ENCODE results near the gene APOL1. TPM values are rescaled to one million over a fixed set of nuclear protein-coding genes. Genes with fewer than 3 reads are reported as not detected.

The APOL1 gene
- total and polyA plus RNA-seq, 7 donors = 6.6 to 64.0 (median 16.0) TPM

DNA sequence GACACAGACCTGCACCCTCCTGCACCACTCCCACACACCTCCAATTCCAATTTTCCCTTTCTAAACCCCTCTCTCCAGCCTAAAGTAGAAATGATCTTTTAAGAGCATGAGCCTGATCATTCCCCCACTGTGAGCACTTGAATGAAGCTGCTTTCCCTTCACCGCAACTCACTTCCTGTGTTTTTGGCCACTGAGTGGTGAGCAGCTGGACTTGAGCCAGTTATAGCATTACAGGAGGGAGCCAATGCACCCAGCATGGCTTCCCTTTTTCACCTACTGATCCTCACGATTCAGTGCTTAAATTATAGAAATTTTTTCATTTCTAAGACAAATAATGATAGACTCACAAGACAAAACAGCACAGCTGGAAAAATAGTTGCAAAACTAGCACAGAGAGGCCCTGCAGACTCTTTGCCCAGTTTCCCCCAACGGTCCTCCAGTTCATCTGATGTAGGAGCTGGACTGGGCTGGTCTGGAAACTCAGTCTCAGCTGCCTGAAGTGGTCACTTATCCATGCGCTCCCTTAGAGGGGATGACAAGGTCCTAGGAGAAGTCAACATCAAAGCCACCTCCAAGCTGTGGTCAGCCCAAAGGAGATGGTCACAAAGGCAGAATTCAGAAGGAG lies 41.6 kb upstream of the APOL1 start:
- Histone ChIP-seq H3K4me1 (peaks cover 0 to 7% (median 0%) of the 10 kb centered on the region in 4 donors), H3K27ac (no peak overlapping the region), H3K36me3 (no peaks in the 10 kb centered on the region), H3K4me3 (no peak overlapping the region), H3K9me3 (no peaks in the 10 kb centered on the region), H3K27me3 (no peaks in the 10 kb centered on the region)
- intact Hi-C loops (cut with DNase I) = no loop called here
- TF ChIP-seq, protein P1, sequence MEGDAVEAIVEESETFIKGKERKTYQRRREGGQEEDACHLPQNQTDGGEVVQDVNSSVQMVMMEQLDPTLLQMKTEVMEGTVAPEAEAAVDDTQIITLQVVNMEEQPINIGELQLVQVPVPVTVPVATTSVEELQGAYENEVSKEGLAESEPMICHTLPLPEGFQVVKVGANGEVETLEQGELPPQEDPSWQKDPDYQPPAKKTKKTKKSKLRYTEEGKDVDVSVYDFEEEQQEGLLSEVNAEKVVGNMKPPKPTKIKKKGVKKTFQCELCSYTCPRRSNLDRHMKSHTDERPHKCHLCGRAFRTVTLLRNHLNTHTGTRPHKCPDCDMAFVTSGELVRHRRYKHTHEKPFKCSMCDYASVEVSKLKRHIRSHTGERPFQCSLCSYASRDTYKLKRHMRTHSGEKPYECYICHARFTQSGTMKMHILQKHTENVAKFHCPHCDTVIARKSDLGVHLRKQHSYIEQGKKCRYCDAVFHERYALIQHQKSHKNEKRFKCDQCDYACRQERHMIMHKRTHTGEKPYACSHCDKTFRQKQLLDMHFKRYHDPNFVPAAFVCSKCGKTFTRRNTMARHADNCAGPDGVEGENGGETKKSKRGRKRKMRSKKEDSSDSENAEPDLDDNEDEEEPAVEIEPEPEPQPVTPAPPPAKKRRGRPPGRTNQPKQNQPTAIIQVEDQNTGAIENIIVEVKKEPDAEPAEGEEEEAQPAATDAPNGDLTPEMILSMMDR (IDR thresholded peaks at IDR 0.05) = no peak
- no peak for TF ChIP-seq POLR2AphosphoS5 (IDR thresholded peaks at IDR 0.05)
- TF ChIP-seq POLR2A (IDR thresholded peaks at IDR 0.05) = no peak
- WGBS, 2 donors = 61 to 66% methylated on average over 4 of the region's 4 CpGs
- DNase-seq = no peak

GRCh38 chr22:36212901-36213300 lies 40.0 kb upstream of the APOL1 start:
- H3K9me3 ChIP-seq = no peaks in the 10 kb centered on the region
- TF ChIP-seq, protein P1 (IDR thresholded peaks at IDR 0.05) = no peak
- TF ChIP-seq POLR2AphosphoS5 (IDR thresholded peaks at IDR 0.05) (no peak), EP300 (IDR thresholded peaks at IDR 0.05) (no peak), POLR2A (IDR thresholded peaks at IDR 0.05) (no peak)
- H3K4me3 ChIP-seq = no peak overlapping the region
- H3K4me1 ChIP-seq = peaks cover 0 to 7% (median 0%) of the 10 kb centered on the region in 4 donors
- no peaks in the 10 kb centered on the region for H3K36me3 ChIP-seq
- no peak overlapping the region for H3K27ac ChIP-seq
- no peak for DNase-seq
- intact Hi-C loops (cut with DNase I) = no loop called here
- H3K27me3 ChIP-seq = no peaks in the 10 kb centered on the region

GRCh38 chr22:36213586-36213985 lies 39.3 kb upstream of the APOL1 start:
- Histone ChIP-seq H3K4me1 (peaks cover 0 to 7% (median 0%) of the 10 kb centered on the region in 4 donors), H3K4me3 (no peak overlapping the region), H3K27me3 (no peaks in the 10 kb centered on the region), H3K36me3 (no peaks in the 10 kb centered on the region), H3K27ac (no peak overlapping the region), H3K9me3 (no peaks in the 10 kb centered on the region)
- no peak for DNase-seq
- intact Hi-C loops (cut with DNase I) = no loop called here
- 78 to 84% methylated on average over 4 of the region's 4 CpGs for WGBS, 2 donors
- TF ChIP-seq EP300 (IDR thresholded peaks at IDR 0.05) (no peak), POLR2AphosphoS5 (IDR thresholded peaks at IDR 0.05) (no peak), POLR2A (IDR thresholded peaks at IDR 0.05) (no peak)
- TF ChIP-seq, protein P1 (IDR thresholded peaks at IDR 0.05) = no peak

- H3K27ac ChIP-seq = no peak overlapping the region
- intact Hi-C loops (cut with DNase I) = no loop called here
- 42 to 82% methylated on average over 2 of the region's 2 CpGs for WGBS, 2 donors
These were observed 37.0 kb upstream of the APOL1 start for GRCh38 chr22:36215981-36216380.

GRCh38 chr22:36218648-36219193 lies 34.2 kb upstream of the APOL1 start:
- 81 to 85% methylated on average over 7 of the region's 7 CpGs for WGBS, 2 donors
- intact Hi-C loops (cut with DNase I) = no loop called here

More at GRCh38 chr22:36215981-36216380, 37.0 kb upstream of the APOL1 start:
- H3K9me3 ChIP-seq = no peaks in the 10 kb centered on the region
- no peaks in the 10 kb centered on the region for H3K27me3 ChIP-seq
- TF ChIP-seq POLR2AphosphoS5 (IDR thresholded peaks at IDR 0.05) (no peak), POLR2A (IDR thresholded peaks at IDR 0.05) (no peak)
- peaks cover 0 to 10% (median 1%) of the 10 kb centered on the region in 4 donors for H3K4me1 ChIP-seq
- H3K36me3 ChIP-seq = no peaks in the 10 kb centered on the region
- DNase-seq = no peak
- no peak overlapping the region for H3K4me3 ChIP-seq

More at GRCh38 chr22:36218648-36219193, 34.2 kb upstream of the APOL1 start:
- no peaks in the 10 kb centered on the region for H3K36me3 ChIP-seq
- no peaks in the 10 kb centered on the region for H3K27me3 ChIP-seq
- no peak overlapping the region for H3K4me3 ChIP-seq
- no peaks in the 10 kb centered on the region for H3K9me3 ChIP-seq
- TF ChIP-seq POLR2AphosphoS5 (IDR thresholded peaks at IDR 0.05) (no peak), EP300 (IDR thresholded peaks at IDR 0.05) (no peak), POLR2A (IDR thresholded peaks at IDR 0.05) (no peak)
- TF ChIP-seq, protein P1 (IDR thresholded peaks at IDR 0.05) = no peak
- H3K4me1 ChIP-seq = peaks cover 0 to 21% (median 0%) of the 10 kb centered on the region in 4 donors
- H3K27ac ChIP-seq = no peak overlapping the region
- DNase-seq = no peak
